ENCODE results near the gene ZBTB37.
A peak's percentile ranks its signal among the peaks of the same experiment; 100 is the strongest.
"Not testable (repeated sequence)": the region's sequence is repeated elsewhere in the genome, so short reads cannot be mapped to it uniquely, and the experiment has no call there.

Gene ZBTB37

GRCh38 chr1:173860065-173860464 lies 8.1 kb upstream of the ZBTB37 start:
- DNase-seq (ENCODE audit: insufficient read length, low spot score) (no peak), FAIRE-seq (no peak)
- no peak for TF ChIP-seq POLR2A (IDR thresholded peaks at IDR 0.05; ENCODE audit: low read depth, low read length)

DNA sequence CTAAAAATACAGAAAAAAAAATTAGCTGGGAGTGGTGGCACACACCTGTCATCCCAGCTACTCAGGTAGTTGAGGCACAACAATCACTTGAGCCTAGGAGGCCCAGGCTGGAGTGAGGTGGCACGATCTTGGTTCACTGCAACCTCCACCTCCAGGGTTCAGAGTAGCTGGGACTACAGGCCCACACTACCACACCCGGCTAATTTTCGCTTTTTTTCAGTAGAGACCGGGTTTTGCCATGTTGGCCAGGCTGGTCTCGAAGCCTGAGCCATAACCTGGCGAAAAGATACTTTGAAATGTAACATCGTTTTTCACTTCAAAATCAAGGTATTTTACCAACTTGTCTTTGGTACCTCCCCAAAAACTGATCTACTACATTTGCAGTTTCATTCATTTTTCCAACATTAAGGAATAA lies 6.4 kb upstream of the ZBTB37 start:
- no peak for DNase-seq (ENCODE audit: insufficient read length, low spot score)
- no peak for FAIRE-seq
- TF ChIP-seq POLR2A (IDR thresholded peaks at IDR 0.05; ENCODE audit: low read depth, low read length), result 0 out of 2 replicates have a peak, but pooled peaks have one; percentile 51

GRCh38 chr1:173862146-173862768 lies 5.9 kb upstream of the ZBTB37 start:
- FAIRE-seq; DNase-seq (ENCODE audit: insufficient read length, low spot score): not testable (repeated sequence)
- peak; percentile 45 for TF ChIP-seq POLR2A (IDR thresholded peaks at IDR 0.05; ENCODE audit: low read depth, low read length)

DNA sequence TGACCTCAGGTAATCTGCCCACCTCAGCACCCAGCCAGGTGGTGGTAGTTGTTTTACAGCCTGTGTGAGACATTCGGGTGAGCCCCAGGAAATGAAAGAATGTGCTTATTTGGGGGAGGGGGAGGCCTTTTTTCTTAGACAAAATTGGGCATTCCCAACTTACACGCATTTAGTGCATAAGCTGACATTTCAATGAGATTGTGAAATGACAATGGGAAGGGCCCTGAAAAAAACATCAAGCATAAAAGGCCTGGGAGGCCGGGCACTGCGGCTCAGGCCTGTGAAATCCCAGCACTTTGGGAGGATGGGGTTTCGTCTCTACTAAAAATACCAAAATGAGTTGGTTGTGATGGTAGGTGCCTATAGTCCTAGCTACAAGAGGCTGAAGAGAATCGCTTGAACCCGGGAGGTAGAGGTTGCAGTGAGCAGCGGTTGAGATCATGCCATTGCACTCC lies 5.4 kb upstream of the ZBTB37 start:
- no peak for FAIRE-seq
- DNase-seq (ENCODE audit: insufficient read length, low spot score), result no peak
- TF ChIP-seq POLR2A (IDR thresholded peaks at IDR 0.05; ENCODE audit: low read depth, low read length), result no peak

DNA sequence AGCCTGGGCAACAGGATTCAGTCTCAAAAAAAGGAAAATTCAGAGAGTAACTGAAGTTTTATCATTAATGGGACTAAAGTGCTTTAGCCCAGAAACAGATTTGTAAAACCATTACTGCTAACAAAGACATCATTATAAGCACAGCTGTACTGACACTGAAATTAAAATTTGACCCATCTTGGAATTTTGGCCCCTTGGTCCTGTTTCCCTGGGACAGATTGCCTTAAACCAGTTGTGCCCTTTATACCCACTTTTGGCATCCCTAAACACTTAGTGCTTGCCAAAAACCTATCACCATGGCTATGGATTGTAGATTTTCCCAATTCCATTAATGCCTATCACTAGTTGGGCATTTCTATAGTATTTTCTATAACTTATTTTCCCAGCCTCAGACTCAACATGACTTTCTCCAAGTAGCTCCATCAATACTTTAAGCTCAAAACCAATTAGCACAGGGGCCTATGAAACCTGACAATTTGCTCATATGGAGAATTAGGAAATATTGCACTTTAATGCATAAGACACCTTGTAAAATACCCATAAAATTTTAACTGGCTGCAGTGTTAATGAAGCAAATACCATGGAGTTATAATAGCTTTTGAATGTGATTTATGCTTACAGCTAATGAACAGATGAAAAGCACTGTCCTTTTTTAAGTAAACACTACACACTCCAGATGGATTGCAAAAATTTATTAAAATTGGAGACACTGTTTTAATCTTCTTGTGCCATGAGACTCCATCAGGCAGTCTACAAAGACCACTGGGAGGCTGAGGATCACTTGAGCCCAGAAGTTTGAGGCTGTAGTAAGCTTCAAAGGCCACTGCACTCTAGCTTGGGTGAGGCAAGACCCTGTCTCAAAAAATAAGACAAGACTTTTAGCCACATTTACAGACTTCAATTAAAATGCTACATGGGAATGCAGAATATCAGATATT lies 4.7 kb upstream of the ZBTB37 start:
- FAIRE-seq (no peak), DNase-seq (ENCODE audit: insufficient read length, low spot score) (no peak)
- TF ChIP-seq POLR2A (IDR thresholded peaks at IDR 0.05; ENCODE audit: low read depth, low read length), result no peak

DNA sequence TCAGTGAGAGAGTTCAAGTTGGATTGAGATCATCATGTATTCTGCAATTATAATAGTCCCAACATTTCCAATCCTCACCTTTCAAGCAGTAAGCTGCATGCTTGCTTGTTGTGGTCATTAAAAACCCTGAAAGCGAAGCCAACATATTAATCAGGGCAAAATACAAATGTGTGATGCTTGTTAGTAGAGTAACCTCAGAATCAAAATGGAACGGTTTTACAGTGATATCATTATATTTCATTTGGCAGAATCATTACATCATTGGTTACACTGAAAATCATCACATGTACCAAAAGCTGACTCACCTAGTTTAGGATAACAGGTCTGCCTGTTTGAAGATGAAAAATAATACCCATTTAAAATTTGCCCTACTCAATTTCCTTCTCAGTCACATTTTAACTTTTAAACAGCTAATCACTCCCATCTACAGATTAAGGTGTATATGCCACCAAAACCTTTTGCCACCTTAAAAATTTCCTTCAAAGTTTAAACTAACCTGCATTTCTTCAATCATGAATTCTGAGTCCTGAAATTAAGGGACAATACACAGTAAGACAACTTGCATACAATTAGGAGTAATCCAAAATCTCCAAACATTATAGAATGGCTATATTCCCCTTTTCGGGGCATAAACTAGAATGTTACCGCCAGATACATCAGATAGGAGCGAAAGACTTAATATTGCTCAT lies 3.9 kb upstream of the ZBTB37 start:
- no peak for DNase-seq (ENCODE audit: insufficient read length, low spot score)
- no peak for FAIRE-seq
- TF ChIP-seq POLR2A (IDR thresholded peaks at IDR 0.05; ENCODE audit: low read depth, low read length), result no peak

GRCh38 chr1:173865468-173866164 lies 2.6 kb upstream of the ZBTB37 start:
- DNase-seq (ENCODE audit: insufficient read length, low spot score) (no peak), FAIRE-seq (no peak)
- TF ChIP-seq POLR2A (IDR thresholded peaks at IDR 0.05; ENCODE audit: low read depth, low read length), result no peak

- DNase-seq (ENCODE audit: insufficient read length, low spot score), result no peak
- no peak for FAIRE-seq
- TF ChIP-seq POLR2A (IDR thresholded peaks at IDR 0.05; ENCODE audit: low read depth, low read length), result no peak
Measured at GRCh38 chr1:173866413-173867115, 1.6 kb upstream of the ZBTB37 start.

DNA sequence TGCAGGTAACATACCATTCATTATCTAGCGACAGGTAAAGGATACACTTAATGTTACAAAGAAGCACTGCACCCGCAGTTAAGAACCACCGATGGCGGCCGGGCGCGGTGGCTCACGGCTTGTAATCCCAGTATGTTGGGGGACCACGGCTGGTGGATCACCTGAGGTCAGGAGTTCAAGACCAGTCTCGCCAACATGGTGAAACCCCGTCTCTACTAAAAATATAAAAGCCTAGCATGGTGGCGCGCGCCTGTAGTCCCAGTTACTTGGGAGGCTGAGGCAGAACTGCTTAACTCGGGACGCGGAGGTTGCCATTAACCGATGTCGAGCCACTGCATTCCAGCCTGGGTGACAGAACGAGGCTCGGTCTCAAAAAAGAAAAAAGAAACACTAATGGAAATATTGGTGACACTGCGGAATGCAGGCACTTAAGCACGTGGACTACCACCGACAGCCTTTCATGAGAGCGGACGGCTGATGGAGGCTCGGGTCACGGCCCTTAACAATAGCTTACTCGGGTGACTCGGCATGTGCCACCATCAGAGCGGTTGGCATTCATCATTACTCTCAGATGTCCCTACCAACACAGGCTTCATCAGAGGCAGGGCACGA lies 933 bp upstream of the ZBTB37 start:
- 0 out of 2 replicates have a peak, but pooled peaks have one; percentile 10 for TF ChIP-seq POLR2A (IDR thresholded peaks at IDR 0.05; ENCODE audit: low read depth, low read length)
- FAIRE-seq (no peak), DNase-seq (ENCODE audit: insufficient read length, low spot score) (no peak)

DNA sequence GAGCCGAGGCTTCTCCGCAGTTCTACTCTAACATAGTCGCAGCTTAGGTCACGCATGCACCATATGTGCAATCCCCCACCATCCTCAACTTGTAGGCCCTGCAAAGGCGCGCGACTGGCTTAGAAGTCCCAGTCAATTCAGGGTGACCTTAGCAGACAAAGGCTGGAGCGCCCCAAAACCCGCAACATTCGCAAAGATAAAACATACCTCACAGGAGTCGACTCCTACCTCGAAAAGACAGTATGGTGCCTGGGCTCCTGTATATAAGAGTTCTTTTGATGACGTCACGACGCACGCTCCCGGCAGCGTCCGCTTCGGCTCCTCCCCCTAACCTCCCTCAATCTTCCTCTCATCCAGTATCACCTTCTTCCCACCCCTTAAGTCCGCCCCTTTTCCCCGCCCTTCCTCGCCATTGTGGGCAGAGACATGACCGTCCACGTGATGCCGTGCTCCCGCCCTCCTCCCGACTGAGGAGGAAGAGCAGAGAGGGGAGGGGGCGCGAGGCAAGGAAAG lies 371 bp upstream of the ZBTB37 start, which contains the start of gene GAS5:
TSS of gene GAS5 (minus strand) at position 237 of the 513 bp plus-strand sequence.
- TF ChIP-seq POLR2A (IDR thresholded peaks at IDR 0.05; ENCODE audit: low read depth, low read length), result peak; percentile 96
- FAIRE-seq (peak; percentile 89), DNase-seq (ENCODE audit: insufficient read length, low spot score) (peak; percentile 76)

DNA sequence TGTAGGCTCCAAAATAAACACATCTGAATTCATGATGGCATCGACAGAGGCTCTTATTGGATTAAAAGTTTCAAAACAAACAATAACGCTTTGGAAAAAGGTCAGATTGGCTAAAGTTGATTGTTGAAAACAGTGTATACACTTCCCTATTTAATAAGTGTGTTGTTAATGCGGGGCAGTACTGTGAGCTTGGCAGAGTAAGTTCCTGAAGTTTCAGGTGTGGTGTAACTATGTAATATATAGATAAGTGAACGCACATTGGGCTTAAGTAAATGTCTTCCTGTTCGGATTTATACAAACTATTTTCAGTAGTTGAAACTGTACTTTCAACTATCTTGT lies 810 bp downstream of the ZBTB37 start:
- no peak for FAIRE-seq
- no peak for DNase-seq (ENCODE audit: insufficient read length, low spot score)
- no peak for TF ChIP-seq POLR2A (IDR thresholded peaks at IDR 0.05; ENCODE audit: low read depth, low read length)
